ENCODE data around the gene CSNK1G3.

Gene CSNK1G3

GRCh38 chr5:123645024-123645603, 133.1 kb downstream of the CSNK1G3 start:
- DNase-seq (ENCODE audit: low read depth in 2 of 2): no peak

DNA sequence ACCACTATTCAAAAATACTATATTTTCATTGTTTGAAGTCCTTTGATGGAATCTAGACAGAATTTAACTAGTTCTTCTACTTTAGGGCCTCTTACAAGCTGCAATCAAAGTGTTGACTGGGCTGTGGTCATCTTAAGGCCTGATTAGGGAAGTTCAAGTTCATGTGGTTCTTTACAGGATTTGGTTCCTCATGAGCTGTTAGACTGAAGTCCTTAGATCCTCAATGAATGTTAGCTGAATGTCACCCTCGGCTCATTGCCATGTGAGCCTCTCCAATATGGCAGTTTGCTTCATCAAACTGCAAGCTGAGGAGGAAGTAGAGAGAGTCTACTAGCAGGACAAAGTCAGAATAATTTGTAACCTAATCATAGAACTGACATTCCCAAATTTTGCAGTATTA, 135.1 kb downstream of the CSNK1G3 start:
- DNase-seq (ENCODE audit: low read depth in 2 of 2): no peak

DNA sequence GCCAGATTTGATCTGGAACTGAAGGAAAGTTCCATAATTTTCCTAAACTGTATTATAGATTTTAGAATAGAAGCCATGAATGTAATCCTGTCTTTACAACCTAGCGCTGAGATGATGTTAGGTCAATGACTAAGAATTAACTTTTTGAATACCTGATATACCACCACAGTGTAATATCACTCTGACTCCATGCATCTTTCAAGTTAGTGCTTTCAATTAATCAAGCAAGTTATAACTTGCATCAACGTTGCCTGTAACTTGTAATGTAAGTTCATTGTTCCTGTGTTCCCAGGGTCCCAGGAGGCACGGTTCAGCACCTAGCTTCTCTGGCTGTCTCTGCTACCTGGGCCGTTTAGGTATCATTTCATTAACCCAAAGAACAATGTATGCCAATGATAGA, 139.3 kb downstream of the CSNK1G3 start:
- DNase-seq (ENCODE audit: low read depth in 2 of 2): no peak

GRCh38 chr5:123659011-123659410, 147.0 kb downstream of the CSNK1G3 start:
- no peak for DNase-seq (ENCODE audit: low read depth in 2 of 2)

- no peak for DNase-seq (ENCODE audit: low read depth in 2 of 2)
Observed at GRCh38 chr5:123659495-123659894, 147.5 kb downstream of the CSNK1G3 start.

- DNase-seq (ENCODE audit: low read depth in 2 of 2): no peak
Observed at GRCh38 chr5:123664961-123665360, 153.0 kb downstream of the CSNK1G3 start.

- DNase-seq (ENCODE audit: low read depth in 2 of 2): no peak
Observed at GRCh38 chr5:123665822-123666371, 153.9 kb downstream of the CSNK1G3 start.

All from stimulated activated CD8-positive, alpha-beta memory T cell treated with anti-CD3 and anti-CD28 coated beads, Interleukin-7, amount 100 ng/mL, for 1 hour (primary cell).